D721Med (cell line): ENCODE measurements around the gene TTBK1.

Experiments used
- DNase-seq: peaks from one replicate; pipeline ENCODE4 v3.0.0; 2011; ENCODE audit warnings: low spot score; ENCODE audit not compliant: insufficient read length
- FAIRE-seq: peaks from 2 replicates; lab custom pipeline; 2011; peaks lifted over from hg19 to GRCh38; lab: Jason Lieb, UNC
- CTCF ChIP-seq: IDR thresholded peaks from 2 replicates; pipeline ENCODE4 v1.5.1; 2012; ENCODE audit warnings: mild to moderate bottlenecking, control low read depth; ENCODE audit not compliant: insufficient read depth; ENCODE audit errors: missing control alignments

Gene TTBK1

GRCh38 chr6:43246301-43247113 is 3.2 kb downstream of the TTBK1 start:
- DNase-seq (peak; percentile 61), FAIRE-seq (no peak)
- no peak for TF ChIP-seq CTCF

GRCh38 chr6:43247114-43247999 is 4.1 kb downstream of the TTBK1 start:
- DNase-seq (peak; percentile 100), FAIRE-seq (no peak)
- no peak for TF ChIP-seq CTCF

- DNase-seq (peak; percentile 5), FAIRE-seq (no peak)
- no peak for TF ChIP-seq CTCF
These were observed 4.8 kb downstream of the TTBK1 start for GRCh38 chr6:43248101-43248500.

- no peak for TF ChIP-seq CTCF
- no peak for DNase-seq
- no peak for FAIRE-seq
These were observed 5.5 kb downstream of the TTBK1 start for GRCh38 chr6:43248791-43249190.

- DNase-seq (no peak), FAIRE-seq (no peak)
- no peak for TF ChIP-seq CTCF
These were observed 7.7 kb downstream of the TTBK1 start for GRCh38 chr6:43250992-43251373.

GRCh38 chr6:43253401-43253800 is 10.1 kb downstream of the TTBK1 start:
- TF ChIP-seq CTCF: no peak
- DNase-seq (no peak), FAIRE-seq (no peak)
